K562 (cell line): ENCODE results near the gene FHIT. TPM values are rescaled to one million over a fixed set of nuclear protein-coding genes. Genes with fewer than 3 reads are reported as not detected.

Source experiments
- ATAC-seq: fragments of 200-7000 bp; cut with Tn5 transposase; 3 replicates; pipeline ENCODE4 v1.9.1; 2020; ENCODE audit warnings: moderate library complexity
- BruUV-seq: library from RNA; stranded (reverse); fragments of 400-500 nt; replicated peaks from 2 replicates; lab custom pipeline; 2021; lab: Mats Ljungman, UMichigan
- CTCF ChIA-PET: fragments of 300-600 bp; formaldehyde crosslinking; extraction: SDS; loops from one replicate; lab custom pipeline; 2021; ENCODE audit warnings: low intra/inter-chr PET ratio; lab: Yijun Ruan, JAX
- POLR2A ChIA-PET: fragments of 300-600, 350-650 bp; sonication (Branson Sonifier 250); formaldehyde crosslinking; extraction: SDS; loops from one replicate; lab custom pipeline; 2021; ENCODE audit warnings: antibody characterized with exemption, inconsistent platforms; lab: Yijun Ruan, JAX
- DNase-seq, 4 experiments: peaks; one replicate each; pipeline versions ENCODE4 v3.0.0 to v3.0.0-alpha.2; 2011 to 2018; ENCODE audit warnings: low spot score in 3 of 4, mixed read lengths in 3 of 4; ENCODE audit errors: extremely low read depth in 1 of 4
- FAIRE-seq: peaks from 2 replicates; lab custom pipeline; 2011; peaks lifted over from hg19 to GRCh38; lab: Jason Lieb, UNC
- H2AFZ ChIP-seq: 2 replicates; pipeline ENCODE4 v1.6.0; 2011; ENCODE audit warnings: low read depth, low read length, control low read depth, inconsistent platforms
- H3K27ac ChIP-seq: fragments of 200-600 bp; 3 replicates; pipeline ENCODE4 v1.8.0; 2011; ENCODE audit warnings: low read depth, mild to moderate bottlenecking, control low read depth, inconsistent platforms, low read length, moderate library complexity, mixed read lengths; ENCODE audit errors: extremely low read depth
- H3K27me3 ChIP-seq, 2 experiments: fragments of 300-600 bp in 1 of 2; 2 replicates in 1 of 2; 3 replicates in 1 of 2; pipeline versions ENCODE4 v1.6.0 to v1.8.0; 2011; ENCODE audit warnings: inconsistent platforms in 2 of 2, low read length in 2 of 2, mild to moderate bottlenecking in 1 of 2, mixed read lengths in 1 of 2, moderate library complexity in 1 of 2; ENCODE audit not compliant: control insufficient read depth in 2 of 2, insufficient read depth in 2 of 2
- H3K36me3 ChIP-seq: fragments of 300-600 bp; 3 replicates; pipeline ENCODE4 v1.8.0; 2011; ENCODE audit warnings: mild to moderate bottlenecking, low read length, inconsistent platforms; ENCODE audit not compliant: control insufficient read depth, insufficient read depth
- H3K4me1 ChIP-seq, 2 experiments: fragments of 200-600 bp in 1 of 2; replicated peaks in 1 of 2; 2 replicates in 1 of 2; 3 replicates in 1 of 2; pipeline versions ENCODE4 v1.5.1 to v1.8.0; 2011; ENCODE audit warnings: inconsistent platforms in 2 of 2, low read length in 2 of 2, mild to moderate bottlenecking in 1 of 2, mixed read lengths in 1 of 2, moderate library complexity in 1 of 2; ENCODE audit not compliant: control insufficient read depth in 2 of 2, insufficient read depth in 2 of 2
- H3K4me2 ChIP-seq: 2 replicates; pipeline ENCODE4 v1.6.1; 2011; ENCODE audit warnings: low read length, control low read depth, inconsistent platforms, mixed read lengths; ENCODE audit not compliant: insufficient read depth
- H3K4me3 ChIP-seq: fragments of 200-600 bp; sonication (generic), shearing (Covaris generic); 2 replicates; pipeline ENCODE4 v1.5.1; 2016; ENCODE audit warnings: control low read depth, inconsistent platforms
- H3K79me2 ChIP-seq: fragments of 200-600 bp; 3 replicates; pipeline ENCODE4 v1.8.0; 2011; ENCODE audit warnings: low read length, inconsistent platforms; ENCODE audit not compliant: control insufficient read depth, insufficient read depth
- H3K9ac ChIP-seq, 2 experiments: 2 replicates each; pipeline versions ENCODE4 v1.6.0 to v1.6.1; 2011; ENCODE audit warnings: low read depth in 2 of 2, low read length in 2 of 2, control low read depth in 1 of 2, inconsistent platforms in 1 of 2, mild to moderate bottlenecking in 1 of 2, mixed read lengths in 1 of 2; ENCODE audit not compliant: insufficient read depth in 1 of 2
- H3K9me1 ChIP-seq: one replicate; pipeline ENCODE4 v1.6.0; 2011; ENCODE audit warnings: inconsistent platforms, mild to moderate bottlenecking, low read length, moderate library complexity; ENCODE audit not compliant: control insufficient read depth, insufficient read depth
- H3K9me3 ChIP-seq: replicated peaks from 2 replicates; pipeline ENCODE4 v1.5.1; 2011; ENCODE audit warnings: low read depth, low read length, inconsistent platforms; ENCODE audit not compliant: control insufficient read depth, insufficient read depth
- H4K20me1 ChIP-seq: replicated peaks from 2 replicates; pipeline ENCODE4 v1.6.1; 2011; ENCODE audit warnings: low read length, inconsistent platforms, mixed read lengths; ENCODE audit not compliant: control insufficient read depth, insufficient read depth
- DDX20 ChIP-seq: fragments of 450-650 bp; IDR thresholded peaks from 2 replicates; pipeline ENCODE4 v1.6.1; 2016; ENCODE audit warnings: missing genetic modification characterization, low read depth, mild to moderate bottlenecking, missing compliant biosample characterization, moderate library complexity
- GTF2A2 ChIP-seq: IDR thresholded peaks from 2 replicates; pipeline ENCODE4 v1.6.1; 2016; ENCODE audit warnings: mild to moderate bottlenecking, missing genetic modification characterization, missing compliant biosample characterization
- HNRNPH1 ChIP-seq: fragments of 200-400 bp; formaldehyde crosslinking; optimal IDR thresholded peaks from 2 replicates; pipeline ENCODE3; 2017; ENCODE audit warnings: low read depth, mild to moderate bottlenecking, low read length, moderate library complexity
- NFATC3 ChIP-seq: fragments of 450-650 bp; IDR thresholded peaks from 2 replicates; pipeline ENCODE4 v1.6.1; 2017; ENCODE audit warnings: mild to moderate bottlenecking
- PHF8 ChIP-seq: fragments of 200-600 bp; sonication (generic); IDR thresholded peaks from 2 replicates; pipeline ENCODE4 v1.6.1; 2012; ENCODE audit warnings: mixed run types, mild to moderate bottlenecking, inconsistent platforms, low read length, moderate library complexity, borderline replicate concordance
- POU5F1 ChIP-seq: fragments of 150-350 bp; IDR thresholded peaks from 2 replicates; pipeline ENCODE4 v1.6.1; 2014; ENCODE audit warnings: borderline replicate concordance, low read length, low read depth, mild to moderate bottlenecking; ENCODE audit not compliant: partially characterized antibody
- SRSF9 ChIP-seq: fragments of 200-400 bp; formaldehyde crosslinking; IDR thresholded peaks from 2 replicates; pipeline ENCODE4 v1.6.1; 2017; ENCODE audit warnings: low read depth, low read length, borderline replicate concordance
- ZNF143 ChIP-seq: sonication (generic); formaldehyde crosslinking; IDR thresholded peaks from 2 replicates; pipeline ENCODE4 v1.9.0; 2022; ENCODE audit warnings: mild to moderate bottlenecking, missing genetic modification reagents
- ZNF354B ChIP-seq: fragments of 250-450 bp; sonication (Bioruptor Pico); IDR thresholded peaks from 2 replicates; pipeline ENCODE4 v1.4.0; 2020
- WGBS: fragments of 100-300 bp; shearing (Covaris generic); methylation state at CpG from one replicate; pipeline ENCODE4 v1.1.6; 2016; ENCODE audit warnings: low coverage, mixed read lengths; ENCODE audit not compliant: insufficient coverage; ENCODE audit errors: missing lambda C conversion rate; 5-methylcytosine and 5-hydroxymethylcytosine counted together
- in situ Hi-C: fragments of 300-500 bp; cut with MboI; formaldehyde crosslinking; loops from 4 replicates; pipeline ENCODE4 v1.15.0; 2018; ENCODE audit warnings: inconsistent platforms, mixed read lengths
- intact Hi-C: fragments of 100-400 bp; cut with micrococcal nuclease; formaldehyde crosslinking; loops from 2 replicates; pipeline ENCODE4 v1.14.2; 2022
- polyA plus RNA-seq, 8 experiments: library from polyadenylated mRNA; depleted of rRNA in 4 of 8; stranded (reverse) in 5 of 8; unstranded in 3 of 8; fragments of >200 nt; fragmentation: Nextera tagmentation in 2 of 8; fragmentation: Illumina TruSeq in 1 of 8; extraction: Ambion mirVana in 2 of 8; extraction: Trizol in 1 of 8; gene quantifications; 2 replicates each; pipeline versions ENCODE4 v1.2.1 to v1.2.3, GENCODE V29; 2011 to 2014; ENCODE audit warnings: inconsistent platforms in 1 of 8, missing spikeins in 1 of 8
- total RNA-seq, 7 experiments: library from RNA; depleted of rRNA in 6 of 7; stranded (reverse); fragments of >200 nt in 6 of 7; fragmentation: Illumina TruSeq in 2 of 7; extraction: Trizol in 2 of 7; gene quantifications; 2 replicates each; pipeline versions ENCODE4 v1.2.1 to v1.2.3, GENCODE V29; 2011 to 2021; ENCODE audit warnings: low replicate concordance in 1 of 7
- TF ChIP-seq, protein P1 (sequence below): sonication (generic); formaldehyde crosslinking; IDR thresholded peaks from 2 replicates; pipeline ENCODE4 v1.8.1; 2022; ENCODE audit warnings: missing genetic modification reagents
- TF ChIP-seq, protein P2 (sequence below): fragments of 250-450 bp; sonication (Bioruptor Pico); IDR thresholded peaks from 2 replicates; pipeline ENCODE4 v1.5.0; 2022; ENCODE audit warnings: mild to moderate bottlenecking
- TF ChIP-seq, protein P3 (sequence below): sonication (generic); formaldehyde crosslinking; IDR thresholded peaks from 2 replicates; pipeline ENCODE4 v1.8.0; 2022; ENCODE audit warnings: mild to moderate bottlenecking, low read depth, missing genetic modification reagents

The FHIT gene
- total and polyA plus RNA-seq, 9 of the 15 experiments (the other 6 are each of a cell fraction or from before 2014, with no cell fraction given) = 1.7 to 9.1 (median 4.3) TPM

DNA sequence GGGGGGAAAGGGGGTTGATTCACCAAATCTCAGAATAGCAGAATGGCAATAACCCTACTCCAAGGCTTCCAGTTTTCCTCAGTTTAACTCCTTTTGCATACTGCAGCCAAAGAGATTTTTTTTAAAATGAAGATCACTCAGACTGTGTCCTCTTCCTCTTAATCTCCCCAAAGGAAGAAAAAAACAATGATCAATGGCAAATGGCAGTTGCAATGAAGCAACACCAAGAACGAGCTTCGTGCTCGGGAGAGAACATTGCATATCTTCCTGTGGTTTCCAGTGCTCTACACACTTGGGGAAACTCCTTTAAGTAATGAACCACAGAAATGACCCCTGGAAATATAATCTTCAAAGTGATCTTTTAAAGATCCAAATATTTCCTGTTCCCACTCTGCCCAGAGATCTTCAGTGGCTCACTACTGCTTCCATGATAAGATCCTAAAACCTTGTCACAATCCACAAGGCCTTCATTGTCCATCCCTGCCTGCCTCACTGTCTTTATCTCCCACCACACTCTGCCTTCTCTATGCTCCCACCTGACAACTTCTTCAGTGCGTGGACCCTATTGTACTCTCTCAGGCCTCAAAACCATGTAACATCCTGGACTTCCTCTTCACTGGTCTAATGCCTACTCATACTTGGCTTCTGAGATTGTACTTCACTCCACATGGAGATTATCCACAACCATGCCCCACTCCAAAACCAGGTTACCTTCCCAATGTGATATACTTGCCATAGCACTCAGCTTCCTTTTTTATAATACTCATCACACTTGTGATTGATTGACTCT lies 394.8 kb downstream of the FHIT start:
- FAIRE-seq = no peak
- Histone ChIP-seq H3K4me2 (no peak overlapping the region), H3K9me1 (no peaks in the 10 kb centered on the region), H4K20me1 (no peaks in the 10 kb centered on the region), H3K36me3 (no peaks in the 10 kb centered on the region), H3K4me3 (no peak overlapping the region), H2AFZ (no peak overlapping the region), H3K79me2 (no peaks in the 10 kb centered on the region), H3K27me3 (no peaks in the 10 kb centered on the region), H3K9ac (no peak overlapping the region), H3K9me3 (0 out of 2 replicates have a peak, but pooled peaks cover 2% of the 10 kb centered on the region), H3K27ac (no peak overlapping the region), H3K4me1 (no peaks in the 10 kb centered on the region)
- 3% methylated on average over 4 of the region's 4 CpGs for WGBS
- DNase-seq = no peak
- TF ChIP-seq SRSF9 = no peak
- TF ChIP-seq NFATC3 = no peak
- TF ChIP-seq, protein P1, sequence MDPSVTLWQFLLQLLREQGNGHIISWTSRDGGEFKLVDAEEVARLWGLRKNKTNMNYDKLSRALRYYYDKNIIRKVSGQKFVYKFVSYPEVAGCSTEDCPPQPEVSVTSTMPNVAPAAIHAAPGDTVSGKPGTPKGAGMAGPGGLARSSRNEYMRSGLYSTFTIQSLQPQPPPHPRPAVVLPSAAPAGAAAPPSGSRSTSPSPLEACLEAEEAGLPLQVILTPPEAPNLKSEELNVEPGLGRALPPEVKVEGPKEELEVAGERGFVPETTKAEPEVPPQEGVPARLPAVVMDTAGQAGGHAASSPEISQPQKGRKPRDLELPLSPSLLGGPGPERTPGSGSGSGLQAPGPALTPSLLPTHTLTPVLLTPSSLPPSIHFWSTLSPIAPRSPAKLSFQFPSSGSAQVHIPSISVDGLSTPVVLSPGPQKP (CRISPR knock-in tag) = no peak
- TF ChIP-seq ZNF143 (CRISPR knock-in tag) = no peak
- no peak for TF ChIP-seq DDX20
- TF ChIP-seq, protein P2, sequence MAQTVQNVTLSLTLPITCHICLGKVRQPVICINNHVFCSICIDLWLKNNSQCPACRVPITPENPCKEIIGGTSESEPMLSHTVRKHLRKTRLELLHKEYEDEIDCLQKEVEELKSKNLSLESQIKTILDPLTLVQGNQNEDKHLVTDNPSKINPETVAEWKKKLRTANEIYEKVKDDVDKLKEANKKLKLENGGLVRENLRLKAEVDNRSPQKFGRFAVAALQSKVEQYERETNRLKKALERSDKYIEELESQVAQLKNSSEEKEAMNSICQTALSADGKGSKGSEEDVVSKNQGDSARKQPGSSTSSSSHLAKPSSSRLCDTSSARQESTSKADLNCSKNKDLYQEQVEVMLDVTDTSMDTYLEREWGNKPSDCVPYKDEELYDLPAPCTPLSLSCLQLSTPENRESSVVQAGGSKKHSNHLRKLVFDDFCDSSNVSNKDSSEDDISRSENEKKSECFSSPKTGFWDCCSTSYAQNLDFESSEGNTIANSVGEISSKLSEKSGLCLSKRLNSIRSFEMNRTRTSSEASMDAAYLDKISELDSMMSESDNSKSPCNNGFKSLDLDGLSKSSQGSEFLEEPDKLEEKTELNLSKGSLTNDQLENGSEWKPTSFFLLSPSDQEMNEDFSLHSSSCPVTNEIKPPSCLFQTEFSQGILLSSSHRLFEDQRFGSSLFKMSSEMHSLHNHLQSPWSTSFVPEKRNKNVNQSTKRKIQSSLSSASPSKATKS (CRISPR knock-in tag) = no peak
- TF ChIP-seq HNRNPH1 = no peak
- TF ChIP-seq PHF8 = no peak
- no peak for TF ChIP-seq GTF2A2 (tag)
- TF ChIP-seq, protein P3, sequence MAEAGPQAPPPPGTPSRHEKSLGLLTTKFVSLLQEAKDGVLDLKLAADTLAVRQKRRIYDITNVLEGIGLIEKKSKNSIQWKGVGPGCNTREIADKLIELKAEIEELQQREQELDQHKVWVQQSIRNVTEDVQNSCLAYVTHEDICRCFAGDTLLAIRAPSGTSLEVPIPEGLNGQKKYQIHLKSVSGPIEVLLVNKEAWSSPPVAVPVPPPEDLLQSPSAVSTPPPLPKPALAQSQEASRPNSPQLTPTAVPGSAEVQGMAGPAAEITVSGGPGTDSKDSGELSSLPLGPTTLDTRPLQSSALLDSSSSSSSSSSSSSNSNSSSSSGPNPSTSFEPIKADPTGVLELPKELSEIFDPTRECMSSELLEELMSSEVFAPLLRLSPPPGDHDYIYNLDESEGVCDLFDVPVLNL = no peak
- no peak for TF ChIP-seq POU5F1
- TF ChIP-seq ZNF354B (CRISPR knock-in tag) = no peak
- ChIA-PET POLR2A (no interaction called here), CTCF (no interaction called here)
- intact Hi-C loops = no loop called here
- in situ Hi-C loops = no loop called here
- no peak for ATAC-seq
- BruUV-seq = no TSS peak
